Activated CD8-positive, alpha-beta memory T cell treated with anti-CD3 and anti-CD28 coated beads, Interleukin-2, amount 50 U/mL, for 1 hour (primary cell): ENCODE measurements around the gene BOK.
"Not testable (repeated sequence)": the region's sequence is repeated elsewhere in the genome, so short reads cannot be mapped to it uniquely, and the experiment has no call there.

Experiments
- DNase-seq: peaks from one replicate; pipeline ENCODE4 v3.0.0-alpha.2; 2020; ENCODE audit errors: extremely low read depth

Gene BOK

GRCh38 chr2:241572915-241573651, 14.5 kb downstream of the BOK start:
- DNase-seq = not testable (repeated sequence)

GRCh38 chr2:241573741-241574140, 15.2 kb downstream of the BOK start:
- DNase-seq = no peak

DNA sequence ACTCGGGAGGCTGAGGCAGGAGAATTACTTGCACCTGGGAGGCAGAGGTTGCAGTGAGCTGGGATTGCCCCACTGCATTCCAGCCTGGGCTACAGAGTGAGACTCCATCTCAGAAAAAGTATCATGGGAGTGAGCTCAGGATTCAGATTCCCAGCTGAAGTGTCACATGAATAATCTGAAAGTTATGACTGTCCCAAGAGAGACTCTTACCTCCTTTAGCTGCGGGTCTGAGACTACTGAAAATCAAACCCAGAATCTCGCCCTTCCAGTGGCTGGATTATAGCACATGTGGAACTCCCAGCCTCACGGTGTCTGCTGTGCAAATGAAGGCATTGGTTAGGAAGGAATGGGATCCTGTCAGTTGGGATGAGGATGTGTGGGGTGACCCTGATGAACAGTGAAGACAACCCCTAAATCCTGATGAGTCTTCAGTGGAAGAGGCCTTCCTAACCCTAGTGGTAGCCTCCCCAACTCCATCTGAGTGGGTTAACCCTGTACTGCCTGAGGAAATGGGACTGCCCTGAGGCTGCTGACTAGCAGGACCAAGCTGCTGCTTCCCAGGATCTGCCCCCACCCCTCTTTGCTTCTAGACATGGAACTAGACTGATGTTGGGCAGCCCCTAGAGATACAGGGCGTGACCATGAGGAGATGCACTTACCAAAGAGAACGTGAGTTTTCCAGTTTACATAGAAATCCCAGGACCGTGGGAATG, 16.5 kb downstream of the BOK start:
- DNase-seq = no peak

DNA sequence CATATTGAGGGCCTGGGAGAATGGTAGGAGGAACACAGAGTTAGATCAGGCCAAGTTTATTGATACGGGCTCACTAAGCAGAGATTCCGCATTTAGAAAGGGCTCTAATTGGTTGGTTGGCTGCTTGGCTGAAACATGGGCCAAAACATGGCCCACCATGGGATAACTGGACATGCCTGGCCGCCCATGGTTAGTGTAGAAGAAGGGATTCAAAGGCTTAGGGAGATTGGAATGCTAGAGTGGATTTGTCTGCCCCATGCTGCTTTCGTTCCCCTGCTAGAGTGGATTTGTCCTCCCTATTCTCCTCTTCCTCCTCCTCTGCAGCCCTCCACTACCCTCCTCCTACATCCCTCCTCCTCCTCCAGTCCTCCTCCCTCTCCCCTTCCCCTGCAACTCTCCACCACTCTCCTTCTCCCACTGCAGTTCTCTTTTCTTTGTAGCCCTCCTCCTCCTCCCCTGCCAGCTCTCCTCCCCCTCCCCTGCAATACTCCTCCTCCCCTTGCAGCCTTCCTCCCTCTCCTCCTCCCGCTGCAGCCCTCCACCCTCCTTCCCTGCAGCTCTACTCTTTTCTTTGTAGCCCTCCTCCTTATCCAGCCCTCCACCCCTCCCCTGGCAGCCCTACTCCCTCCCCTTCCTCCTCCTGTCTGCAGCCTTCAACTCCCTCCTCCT, 17.2 kb downstream of the BOK start:
- DNase-seq = no peak

DNA sequence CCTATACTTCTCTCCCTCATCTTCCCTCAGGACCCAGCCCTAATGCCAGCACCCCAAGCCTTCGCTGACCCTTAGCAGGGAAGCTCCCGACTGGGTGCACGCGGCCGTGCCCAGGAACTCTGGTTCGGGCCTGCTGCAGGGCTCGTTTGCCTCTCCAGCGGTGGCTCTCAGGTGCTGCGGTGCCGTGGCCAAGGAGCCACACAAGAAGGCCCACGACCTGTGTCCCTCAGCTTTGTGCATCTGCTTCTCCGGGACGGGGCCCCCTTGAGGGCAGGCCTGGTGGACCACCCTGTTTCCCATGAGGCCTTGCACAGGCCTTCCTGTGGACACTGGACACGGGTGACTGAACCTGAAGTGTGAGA, 17.7 kb downstream of the BOK start:
- DNase-seq = no peak

DNA sequence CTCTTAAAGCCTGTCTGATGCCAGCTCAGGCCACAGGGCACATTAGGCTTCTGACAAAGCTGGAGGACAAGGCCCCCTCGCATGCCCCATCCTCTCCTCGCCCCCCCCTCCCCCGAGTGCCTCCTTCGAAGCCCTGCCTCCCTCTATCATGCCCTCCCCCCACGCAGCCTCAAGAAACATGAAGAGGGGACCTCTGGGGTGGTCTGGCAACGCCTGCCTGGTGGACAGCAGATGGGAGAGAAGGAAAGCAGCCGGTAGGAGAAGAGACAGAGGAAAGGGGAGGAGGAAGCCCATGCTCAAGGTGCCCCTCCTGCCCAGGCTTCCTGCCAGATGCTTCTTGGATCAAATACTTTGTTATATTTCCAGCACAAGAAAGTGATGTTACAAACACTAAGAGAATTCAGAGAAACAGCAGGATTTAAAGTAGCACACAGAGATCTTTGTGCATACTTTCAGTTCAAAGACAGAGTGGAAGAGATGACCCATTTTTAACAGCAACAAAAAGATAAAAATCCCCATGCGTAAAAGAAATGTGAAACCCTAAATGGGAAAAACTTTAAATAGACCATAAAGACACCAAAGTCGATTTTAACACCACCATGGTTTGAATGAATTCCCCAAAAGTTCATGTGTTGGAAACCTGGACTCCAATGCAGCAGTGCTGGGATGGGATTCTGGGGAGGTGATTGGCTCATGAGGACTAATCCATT, 19.0 kb downstream of the BOK start:
- no peak for DNase-seq

- DNase-seq = no peak
Observed at GRCh38 chr2:241579281-241579680, 20.7 kb downstream of the BOK start.

DNA sequence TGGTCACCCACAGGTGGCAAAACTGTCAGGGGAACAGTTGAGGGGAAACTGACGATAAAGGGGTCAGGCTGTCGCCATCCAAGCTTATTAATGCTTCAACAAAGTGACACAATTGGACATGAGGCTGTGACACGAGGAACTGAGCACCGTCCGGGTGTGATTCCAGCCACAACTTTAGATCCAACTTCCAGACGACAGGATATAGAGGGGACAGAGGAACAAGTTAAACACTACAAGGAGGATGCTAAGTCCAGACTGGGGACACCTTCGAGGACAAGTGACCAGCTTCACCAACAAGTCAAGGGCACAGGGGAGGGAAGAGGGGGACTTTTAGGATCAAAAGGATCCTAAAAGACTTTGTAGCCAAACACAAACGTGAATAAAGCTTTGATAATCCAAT, 23.8 kb downstream of the BOK start:
- no peak for DNase-seq

- no peak for DNase-seq
Observed at GRCh38 chr2:241582806-241583205, 24.3 kb downstream of the BOK start.

GRCh38 chr2:241584436-241584835, 25.9 kb downstream of the BOK start:
- no peak for DNase-seq

- DNase-seq = no peak
Observed at GRCh38 chr2:241586564-241587264, 28.2 kb downstream of the BOK start.

DNA sequence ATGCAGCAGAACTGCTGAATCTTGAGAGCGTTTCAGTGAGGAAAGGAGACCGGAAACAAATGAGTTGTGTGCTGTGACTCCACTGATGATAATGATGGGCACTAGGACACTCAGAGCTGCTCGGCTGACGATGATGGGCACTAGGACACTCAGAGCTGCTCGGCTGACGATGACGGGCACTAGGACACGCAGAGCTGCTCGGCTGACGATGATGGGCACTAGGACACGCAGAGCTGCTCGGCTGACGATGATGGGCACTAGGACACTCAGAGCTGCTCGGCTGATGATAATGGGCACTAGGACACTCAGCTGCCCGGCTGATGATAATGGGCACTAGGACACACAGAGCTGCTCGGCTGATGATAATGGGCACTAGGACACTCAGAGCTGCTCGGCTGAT, 31.3 kb downstream of the BOK start:
- not testable (repeated sequence) for DNase-seq

GRCh38 chr2:241590496-241591455, 32.2 kb downstream of the BOK start:
- DNase-seq = not testable (repeated sequence)

DNA sequence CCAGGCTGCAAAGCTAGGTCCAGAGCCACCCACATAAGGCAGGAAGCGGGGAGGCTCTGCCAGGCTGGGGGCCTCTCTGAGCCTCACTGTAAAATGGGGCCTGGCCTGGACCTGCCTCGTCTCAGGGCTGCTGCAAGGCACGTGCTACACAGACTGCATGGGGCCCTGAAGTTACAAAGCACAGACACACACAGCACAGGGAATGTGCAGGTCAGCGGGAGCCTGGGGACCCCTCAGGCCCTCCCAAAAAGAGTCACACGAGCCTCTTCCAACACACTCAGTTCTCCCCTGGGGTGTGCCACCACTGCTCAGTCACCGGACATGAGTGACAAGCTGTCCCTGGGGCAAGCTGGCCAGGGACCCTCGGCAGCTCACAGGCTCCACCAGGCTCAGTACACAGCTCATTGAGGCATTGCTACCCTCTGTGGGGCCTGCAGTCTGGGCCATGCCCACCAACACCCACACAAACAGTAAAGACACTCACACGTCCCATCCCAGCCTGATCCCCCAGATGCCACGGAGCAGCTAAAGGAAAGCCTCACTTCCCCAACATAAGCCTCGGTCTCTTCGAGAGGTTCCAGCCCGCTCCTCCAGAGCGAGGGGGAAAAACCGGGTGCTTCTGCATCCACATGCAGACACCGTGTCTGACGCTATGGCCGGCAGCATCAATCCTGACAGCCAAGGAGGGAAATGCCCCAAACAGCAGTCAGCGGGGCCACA, 33.7 kb downstream of the BOK start:
- DNase-seq = no peak

DNA sequence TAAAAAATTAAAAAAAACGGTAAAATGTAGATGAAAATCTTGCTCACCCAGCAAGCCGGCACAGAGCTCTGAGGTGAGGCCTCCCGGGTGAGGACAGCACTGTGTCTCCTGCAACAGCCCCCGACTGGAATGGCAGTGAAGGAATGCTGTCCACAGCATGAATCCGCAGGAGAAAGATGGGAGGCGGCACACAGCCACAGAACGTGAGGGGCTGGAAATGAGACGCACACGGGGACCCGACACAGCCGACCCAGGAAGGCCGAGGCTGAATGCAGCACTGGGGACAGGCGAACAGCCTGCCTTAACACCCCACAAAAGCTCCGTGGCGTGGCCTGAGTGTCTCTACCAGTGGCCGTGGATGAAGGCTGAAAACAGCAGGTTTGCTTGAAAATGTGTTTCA, 34.7 kb downstream of the BOK start:
- DNase-seq = no peak

GRCh38 chr2:241595600-241596140, 37.1 kb downstream of the BOK start:
- DNase-seq = no peak

- DNase-seq = no peak
Observed at GRCh38 chr2:241597561-241597960, 39.0 kb downstream of the BOK start.

GRCh38 chr2:241598061-241598460, 39.5 kb downstream of the BOK start:
- no peak for DNase-seq

GRCh38 chr2:241598487-241598886, 39.9 kb downstream of the BOK start:
- DNase-seq = no peak

DNA sequence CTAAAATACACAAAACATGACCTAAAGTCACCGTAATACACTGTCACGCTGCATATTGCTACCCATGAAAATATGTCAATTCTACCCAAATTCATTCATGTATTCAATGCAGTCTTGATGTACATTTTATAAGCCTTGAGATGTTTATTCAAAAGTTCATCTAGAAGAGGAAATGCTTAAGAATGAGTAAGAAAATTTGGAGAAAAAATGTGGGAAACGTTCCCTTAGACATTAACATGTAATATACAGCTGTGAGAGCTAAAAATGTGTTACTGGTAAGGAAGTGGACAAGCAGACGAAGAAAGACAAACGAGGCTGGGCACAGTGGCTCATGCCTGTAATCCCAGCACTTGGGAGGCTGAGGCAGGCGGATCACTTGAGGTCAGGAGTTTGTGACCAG, 41.1 kb downstream of the BOK start:
- no peak for DNase-seq
